GM12878 (cell line): ENCODE measurements around the gene NUPR1. TPM values are rescaled to one million over a fixed set of nuclear protein-coding genes. Genes with fewer than 3 reads are reported as not detected.
A peak's percentile ranks its signal among the peaks of the same experiment; 100 is the strongest.

Source experiments
- HCFC1 ChIP-seq: fragments of 150-350 bp; IDR thresholded peaks from 2 replicates; pipeline ENCODE4 v1.6.1; 2014; ENCODE audit warnings: low read length
- IKZF1 ChIP-seq: fragments of 450-650 bp; conservative IDR thresholded peaks from 2 replicates; pipeline ENCODE4 v1.6.1; 2017; ENCODE audit warnings: antibody characterized with exemption, mild to moderate bottlenecking
- JUND ChIP-seq: IDR thresholded peaks from 2 replicates; pipeline ENCODE4 v1.6.1; 2012; ENCODE audit warnings: low read depth, mild to moderate bottlenecking, low read length, improper control_type of control experiment, moderate library complexity
- MYC ChIP-seq: IDR thresholded peaks from 2 replicates; pipeline ENCODE4 v1.6.1; 2011; ENCODE audit warnings: mild to moderate bottlenecking, low read length, moderate library complexity, inconsistent platforms; ENCODE audit not compliant: insufficient read depth, insufficient replicate concordance, insufficient read length, severe bottlenecking
- NBN ChIP-seq: fragments of 450-650 bp; IDR thresholded peaks from 2 replicates; pipeline ENCODE4 v1.6.1; 2016
- NFYA ChIP-seq: IDR thresholded peaks from 2 replicates; pipeline ENCODE4 v1.6.1; 2011; ENCODE audit warnings: low read depth, mild to moderate bottlenecking, low read length, improper control_type of control experiment, borderline replicate concordance
- PAX5 ChIP-seq: IDR thresholded peaks from 2 replicates; pipeline ENCODE4 v1.6.1; 2011; ENCODE audit warnings: low read depth, low read length, borderline replicate concordance
- PML ChIP-seq: IDR thresholded peaks from 2 replicates; pipeline ENCODE4 v1.6.1; 2012; ENCODE audit warnings: low read length, inconsistent platforms
- SMARCA5 ChIP-seq: fragments of 450-650 bp; IDR thresholded peaks from 2 replicates; pipeline ENCODE4 v1.6.1; 2017; ENCODE audit warnings: mild to moderate bottlenecking
- SPI1 ChIP-seq: IDR thresholded peaks from 2 replicates; pipeline ENCODE4 v1.6.1; 2011; ENCODE audit warnings: low read depth, mild to moderate bottlenecking, low read length, moderate library complexity, borderline replicate concordance; ENCODE audit not compliant: insufficient read depth
- polyA plus RNA-seq, 11 experiments: library from polyadenylated mRNA; depleted of rRNA in 4 of 11; unstranded in 6 of 11; stranded (reverse) in 5 of 11; fragments of >200 nt; fragmentation: Nextera tagmentation in 4 of 11; fragmentation: Illumina TruSeq in 1 of 11; extraction: Ambion mirVana in 4 of 11; extraction: Trizol in 1 of 11; gene quantifications; 1 replicate in 1 of 11; 2 replicates in 10 of 11; pipeline versions ENCODE4 v1.2.1 to v1.2.3, GENCODE V29; 2011 to 2016; ENCODE audit warnings: inconsistent platforms in 2 of 11, missing spikeins in 2 of 11, low read depth in 1 of 11
- total RNA-seq, 4 experiments: library from RNA; depleted of rRNA in 3 of 4; stranded (reverse); fragments of >200 nt in 3 of 4; fragmentation: Illumina TruSeq in 1 of 4; extraction: Trizol in 1 of 4; gene quantifications; 2 replicates each; pipeline versions ENCODE4 v1.2.1 to v1.2.3, GENCODE V29; 2013 to 2021
- TF ChIP-seq, protein P1 (sequence below): IDR thresholded peaks from 2 replicates; pipeline ENCODE4 v1.6.1; 2011; ENCODE audit warnings: mild to moderate bottlenecking, low read depth, low read length, moderate library complexity; ENCODE audit not compliant: insufficient replicate concordance
- TF ChIP-seq, protein P2 (sequence below): IDR thresholded peaks from 2 replicates; pipeline ENCODE4 v1.6.1; 2012; ENCODE audit warnings: low read length, inconsistent platforms
- TF ChIP-seq, protein P3 (sequence below): fragments of 450-650 bp; IDR thresholded peaks from 2 replicates; pipeline ENCODE4 v1.6.1; 2016; ENCODE audit warnings: mild to moderate bottlenecking, moderate library complexity, borderline replicate concordance
- TF ChIP-seq, protein P4 (sequence below): fragments of 450-650 bp; IDR thresholded peaks from 2 replicates; pipeline ENCODE4 v1.6.1; 2016; ENCODE audit warnings: mild to moderate bottlenecking
- TF ChIP-seq, protein P5 (sequence below): IDR thresholded peaks from 2 replicates; pipeline ENCODE4 v1.6.1; 2011; ENCODE audit warnings: low read depth, mild to moderate bottlenecking, low read length, moderate library complexity, borderline replicate concordance; ENCODE audit errors: extremely low read depth
- TF ChIP-seq, protein P6 (sequence below): IDR thresholded peaks from 2 replicates; pipeline ENCODE4 v1.6.1; 2011; ENCODE audit warnings: borderline replicate concordance, low read depth, mild to moderate bottlenecking, moderate library complexity, low read length; ENCODE audit not compliant: insufficient read depth, poor library complexity, severe bottlenecking
- TF ChIP-seq, protein P7 (sequence below): fragments of 450-650 bp; IDR thresholded peaks from 2 replicates; pipeline ENCODE4 v1.6.1; 2016; ENCODE audit warnings: mild to moderate bottlenecking

Gene NUPR1
- total and polyA plus RNA-seq, 10 of the 15 experiments (the other 5 are each of a cell fraction or from before 2014, with no cell fraction given), result 0.04 to 0.78 (median 0.17) TPM; not detected in 2

DNA sequence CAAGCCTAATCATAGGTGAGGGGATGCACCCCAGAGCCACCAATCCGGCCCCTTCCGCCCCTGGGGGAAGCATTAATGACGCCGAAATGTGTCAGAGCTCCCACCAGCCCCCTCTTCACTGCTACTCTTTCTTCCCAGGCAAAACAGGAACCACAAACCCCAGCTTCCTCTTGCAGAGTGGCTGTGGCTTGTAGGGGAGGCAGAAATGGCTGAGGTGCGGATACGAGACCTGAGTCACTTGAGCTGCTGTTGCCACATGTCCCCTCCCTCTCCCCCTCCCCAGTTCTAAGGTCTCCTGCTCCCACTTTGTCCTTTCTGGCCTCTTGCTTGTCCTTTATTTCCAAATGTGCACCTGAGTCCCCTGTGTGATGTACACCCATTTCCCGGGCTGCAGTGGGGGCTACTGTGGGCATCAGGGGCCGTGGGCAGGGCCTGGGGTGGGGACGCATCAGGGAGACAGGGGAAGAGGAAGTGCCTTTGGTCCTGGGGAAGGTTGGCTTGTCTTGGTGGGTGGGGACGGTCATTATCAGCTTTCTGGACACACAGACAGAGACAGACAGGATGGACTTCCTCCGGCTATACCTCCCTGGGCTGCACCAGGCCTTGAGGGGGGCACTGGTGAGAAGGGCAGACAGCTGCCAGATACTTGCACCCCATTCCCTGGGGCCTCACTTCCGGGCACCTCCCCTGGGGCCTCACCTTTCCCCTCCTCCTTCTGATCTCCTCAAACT is 44.5 kb downstream of the NUPR1 start, which contains the start of gene APOBR (continued):
- TF ChIP-seq, protein P1, sequence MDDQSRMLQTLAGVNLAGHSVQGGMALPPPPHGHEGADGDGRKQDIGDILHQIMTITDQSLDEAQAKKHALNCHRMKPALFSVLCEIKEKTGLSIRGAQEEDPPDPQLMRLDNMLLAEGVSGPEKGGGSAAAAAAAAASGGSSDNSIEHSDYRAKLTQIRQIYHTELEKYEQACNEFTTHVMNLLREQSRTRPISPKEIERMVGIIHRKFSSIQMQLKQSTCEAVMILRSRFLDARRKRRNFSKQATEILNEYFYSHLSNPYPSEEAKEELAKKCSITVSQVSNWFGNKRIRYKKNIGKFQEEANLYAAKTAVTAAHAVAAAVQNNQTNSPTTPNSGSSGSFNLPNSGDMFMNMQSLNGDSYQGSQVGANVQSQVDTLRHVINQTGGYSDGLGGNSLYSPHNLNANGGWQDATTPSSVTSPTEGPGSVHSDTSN, result no peak
- TF ChIP-seq, protein P2, sequence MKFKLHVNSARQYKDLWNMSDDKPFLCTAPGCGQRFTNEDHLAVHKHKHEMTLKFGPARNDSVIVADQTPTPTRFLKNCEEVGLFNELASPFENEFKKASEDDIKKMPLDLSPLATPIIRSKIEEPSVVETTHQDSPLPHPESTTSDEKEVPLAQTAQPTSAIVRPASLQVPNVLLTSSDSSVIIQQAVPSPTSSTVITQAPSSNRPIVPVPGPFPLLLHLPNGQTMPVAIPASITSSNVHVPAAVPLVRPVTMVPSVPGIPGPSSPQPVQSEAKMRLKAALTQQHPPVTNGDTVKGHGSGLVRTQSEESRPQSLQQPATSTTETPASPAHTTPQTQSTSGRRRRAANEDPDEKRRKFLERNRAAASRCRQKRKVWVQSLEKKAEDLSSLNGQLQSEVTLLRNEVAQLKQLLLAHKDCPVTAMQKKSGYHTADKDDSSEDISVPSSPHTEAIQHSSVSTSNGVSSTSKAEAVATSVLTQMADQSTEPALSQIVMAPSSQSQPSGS, result no peak
- TF ChIP-seq HCFC1 (no peak), PAX5 (peak; percentile 58), PML (no peak), IKZF1 (peak; percentile 91), NBN (peak; percentile 90; the same call in 1 of the 2 replicates), SMARCA5 (peak; percentile 71), SPI1 (peak; percentile 72; the same call in 1 of the 2 replicates), MYC (no peak), JUND (no peak), NFYA (no peak)
- TF ChIP-seq, protein P3, sequence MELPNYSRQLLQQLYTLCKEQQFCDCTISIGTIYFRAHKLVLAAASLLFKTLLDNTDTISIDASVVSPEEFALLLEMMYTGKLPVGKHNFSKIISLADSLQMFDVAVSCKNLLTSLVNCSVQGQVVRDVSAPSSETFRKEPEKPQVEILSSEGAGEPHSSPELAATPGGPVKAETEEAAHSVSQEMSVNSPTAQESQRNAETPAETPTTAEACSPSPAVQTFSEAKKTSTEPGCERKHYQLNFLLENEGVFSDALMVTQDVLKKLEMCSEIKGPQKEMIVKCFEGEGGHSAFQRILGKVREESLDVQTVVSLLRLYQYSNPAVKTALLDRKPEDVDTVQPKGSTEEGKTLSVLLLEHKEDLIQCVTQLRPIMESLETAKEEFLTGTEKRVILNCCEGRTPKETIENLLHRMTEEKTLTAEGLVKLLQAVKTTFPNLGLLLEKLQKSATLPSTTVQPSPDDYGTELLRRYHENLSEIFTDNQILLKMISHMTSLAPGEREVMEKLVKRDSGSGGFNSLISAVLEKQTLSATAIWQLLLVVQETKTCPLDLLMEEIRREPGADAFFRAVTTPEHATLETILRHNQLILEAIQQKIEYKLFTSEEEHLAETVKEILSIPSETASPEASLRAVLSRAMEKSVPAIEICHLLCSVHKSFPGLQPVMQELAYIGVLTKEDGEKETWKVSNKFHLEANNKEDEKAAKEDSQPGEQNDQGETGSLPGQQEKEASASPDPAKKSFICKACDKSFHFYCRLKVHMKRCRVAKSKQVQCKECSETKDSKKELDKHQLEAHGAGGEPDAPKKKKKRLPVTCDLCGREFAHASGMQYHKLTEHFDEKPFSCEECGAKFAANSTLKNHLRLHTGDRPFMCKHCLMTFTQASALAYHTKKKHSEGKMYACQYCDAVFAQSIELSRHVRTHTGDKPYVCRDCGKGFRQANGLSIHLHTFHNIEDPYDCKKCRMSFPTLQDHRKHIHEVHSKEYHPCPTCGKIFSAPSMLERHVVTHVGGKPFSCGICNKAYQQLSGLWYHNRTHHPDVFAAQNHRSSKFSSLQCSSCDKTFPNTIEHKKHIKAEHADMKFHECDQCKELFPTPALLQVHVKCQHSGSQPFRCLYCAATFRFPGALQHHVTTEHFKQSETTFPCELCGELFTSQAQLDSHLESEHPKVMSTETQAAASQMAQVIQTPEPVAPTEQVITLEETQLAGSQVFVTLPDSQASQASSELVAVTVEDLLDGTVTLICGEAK, result no peak
- TF ChIP-seq, protein P4, sequence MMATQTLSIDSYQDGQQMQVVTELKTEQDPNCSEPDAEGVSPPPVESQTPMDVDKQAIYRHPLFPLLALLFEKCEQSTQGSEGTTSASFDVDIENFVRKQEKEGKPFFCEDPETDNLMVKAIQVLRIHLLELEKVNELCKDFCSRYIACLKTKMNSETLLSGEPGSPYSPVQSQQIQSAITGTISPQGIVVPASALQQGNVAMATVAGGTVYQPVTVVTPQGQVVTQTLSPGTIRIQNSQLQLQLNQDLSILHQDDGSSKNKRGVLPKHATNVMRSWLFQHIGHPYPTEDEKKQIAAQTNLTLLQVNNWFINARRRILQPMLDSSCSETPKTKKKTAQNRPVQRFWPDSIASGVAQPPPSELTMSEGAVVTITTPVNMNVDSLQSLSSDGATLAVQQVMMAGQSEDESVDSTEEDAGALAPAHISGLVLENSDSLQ, result no peak
- TF ChIP-seq, protein P5, sequence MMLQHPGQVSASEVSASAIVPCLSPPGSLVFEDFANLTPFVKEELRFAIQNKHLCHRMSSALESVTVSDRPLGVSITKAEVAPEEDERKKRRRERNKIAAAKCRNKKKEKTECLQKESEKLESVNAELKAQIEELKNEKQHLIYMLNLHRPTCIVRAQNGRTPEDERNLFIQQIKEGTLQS, result no peak
- TF ChIP-seq, protein P6, sequence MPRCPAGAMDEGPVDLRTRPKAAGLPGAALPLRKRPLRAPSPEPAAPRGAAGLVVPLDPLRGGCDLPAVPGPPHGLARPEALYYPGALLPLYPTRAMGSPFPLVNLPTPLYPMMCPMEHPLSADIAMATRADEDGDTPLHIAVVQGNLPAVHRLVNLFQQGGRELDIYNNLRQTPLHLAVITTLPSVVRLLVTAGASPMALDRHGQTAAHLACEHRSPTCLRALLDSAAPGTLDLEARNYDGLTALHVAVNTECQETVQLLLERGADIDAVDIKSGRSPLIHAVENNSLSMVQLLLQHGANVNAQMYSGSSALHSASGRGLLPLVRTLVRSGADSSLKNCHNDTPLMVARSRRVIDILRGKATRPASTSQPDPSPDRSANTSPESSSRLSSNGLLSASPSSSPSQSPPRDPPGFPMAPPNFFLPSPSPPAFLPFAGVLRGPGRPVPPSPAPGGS, result peak; percentile 71
- TF ChIP-seq, protein P7, sequence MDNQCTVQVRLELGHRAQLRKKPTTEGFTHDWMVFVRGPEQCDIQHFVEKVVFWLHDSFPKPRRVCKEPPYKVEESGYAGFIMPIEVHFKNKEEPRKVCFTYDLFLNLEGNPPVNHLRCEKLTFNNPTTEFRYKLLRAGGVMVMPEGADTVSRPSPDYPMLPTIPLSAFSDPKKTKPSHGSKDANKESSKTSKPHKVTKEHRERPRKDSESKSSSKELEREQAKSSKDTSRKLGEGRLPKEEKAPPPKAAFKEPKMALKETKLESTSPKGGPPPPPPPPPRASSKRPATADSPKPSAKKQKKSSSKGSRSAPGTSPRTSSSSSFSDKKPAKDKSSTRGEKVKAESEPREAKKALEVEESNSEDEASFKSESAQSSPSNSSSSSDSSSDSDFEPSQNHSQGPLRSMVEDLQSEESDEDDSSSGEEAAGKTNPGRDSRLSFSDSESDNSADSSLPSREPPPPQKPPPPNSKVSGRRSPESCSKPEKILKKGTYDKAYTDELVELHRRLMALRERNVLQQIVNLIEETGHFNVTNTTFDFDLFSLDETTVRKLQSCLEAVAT, result peak; percentile 77; the same call in 1 of the 2 replicates
